GM23338 (cell line): ENCODE results near the gene AFM. TPM values are rescaled to one million over a fixed set of nuclear protein-coding genes. Genes with fewer than 3 reads are reported as not detected.

ENCODE experiments used
- ATAC-seq: fragments of 200-7000 bp; cut with Tn5 transposase; 3 replicates; pipeline ENCODE4 v1.9.1; 2020
- DNase-seq: peaks from one replicate; pipeline ENCODE4 v3.0.0-alpha.2; 2015; ENCODE audit warnings: low spot score
- H2AFZ ChIP-seq: fragments of 200-600 bp; sonication (generic); 2 replicates; pipeline ENCODE4 v1.8.0; 2016; ENCODE audit warnings: antibody characterized with exemption, mild to moderate bottlenecking, moderate library complexity
- H3F3A ChIP-seq: fragments of 200-600 bp; sonication (generic); replicated peaks from 2 replicates; pipeline ENCODE4 v1.8.0; 2017; ENCODE audit warnings: antibody characterized with exemption, mixed run types, low read depth
- H3K27ac ChIP-seq: fragments of 200-600 bp; sonication (generic); 2 replicates; pipeline ENCODE4 v1.6.1; 2016; ENCODE audit warnings: low read depth
- H3K27me3 ChIP-seq: fragments of 200-600 bp; sonication (generic); 2 replicates; pipeline ENCODE4 v1.8.0; 2016; ENCODE audit warnings: mild to moderate bottlenecking, mixed run types, moderate library complexity; ENCODE audit not compliant: insufficient read depth
- H3K36me3 ChIP-seq: fragments of 200-600 bp; sonication (generic); 2 replicates; pipeline ENCODE4 v1.8.0; 2016; ENCODE audit warnings: mild to moderate bottlenecking; ENCODE audit not compliant: insufficient read depth
- H3K4me1 ChIP-seq: fragments of 200-600 bp; sonication (generic); 2 replicates; pipeline ENCODE4 v1.8.0; 2016; ENCODE audit warnings: mild to moderate bottlenecking, moderate library complexity; ENCODE audit not compliant: insufficient read depth
- H3K4me2 ChIP-seq: fragments of 200-600 bp; sonication (generic); 2 replicates; pipeline ENCODE4 v1.7.1; 2017; ENCODE audit warnings: mixed run types
- H3K4me3 ChIP-seq: fragments of 200-600 bp; sonication (generic); 2 replicates; pipeline ENCODE4 v1.6.1; 2016; ENCODE audit warnings: mixed run types
- H3K79me2 ChIP-seq: fragments of 200-600 bp; sonication (generic); replicated peaks from 2 replicates; pipeline ENCODE4 v1.8.0; 2017; ENCODE audit warnings: mild to moderate bottlenecking; ENCODE audit not compliant: insufficient read depth
- H3K9me2 ChIP-seq: fragments of 200-600 bp; sonication (generic); 2 replicates; pipeline ENCODE4 v1.8.0; 2017; ENCODE audit not compliant: insufficient read depth
- H4K20me1 ChIP-seq: fragments of 200-600 bp; sonication (generic); replicated peaks from 2 replicates; pipeline ENCODE4 v1.8.0; 2017; ENCODE audit warnings: mild to moderate bottlenecking; ENCODE audit not compliant: insufficient read depth
- H3K27ac Mint-ChIP-seq: 2 replicates; pipeline ENCODE4 v1.8.0; 2020; ENCODE audit warnings: inconsistent platforms, mild to moderate bottlenecking, moderate library complexity, mixed read lengths
- H3K27me3 Mint-ChIP-seq: 3 replicates; pipeline ENCODE4 v1.8.0; 2022; ENCODE audit warnings: low read depth, mild to moderate bottlenecking, moderate library complexity, mixed read lengths, inconsistent platforms; ENCODE audit not compliant: insufficient read depth, poor library complexity
- H3K36me3 Mint-ChIP-seq: 3 replicates; pipeline ENCODE4 v1.8.0; 2021; ENCODE audit warnings: low read depth, mild to moderate bottlenecking, inconsistent platforms, moderate library complexity, mixed read lengths
- H3K4me1 Mint-ChIP-seq: 3 replicates; pipeline ENCODE4 v1.8.0; 2020; ENCODE audit warnings: mild to moderate bottlenecking, inconsistent platforms, mixed read lengths
- H3K4me3 Mint-ChIP-seq: 3 replicates; pipeline ENCODE4 v1.8.0; 2021; ENCODE audit warnings: moderate library complexity, mild to moderate bottlenecking, inconsistent platforms, mixed read lengths
- H3K9me3 Mint-ChIP-seq: 3 replicates; pipeline ENCODE4 v1.8.0; 2020; ENCODE audit warnings: moderate library complexity, mild to moderate bottlenecking, inconsistent platforms, mixed read lengths
- CTCF ChIP-seq, 2 experiments: fragments of 200-600 bp in 1 of 2; sonication (generic) in 1 of 2; conservative IDR thresholded peaks; 2 replicates each; pipeline versions ENCODE4 v1.5.1 to v1.6.1; 2016 to 2017; ENCODE audit warnings: antibody characterized with exemption in 2 of 2, low read depth in 2 of 2, mild to moderate bottlenecking in 2 of 2, moderate library complexity in 1 of 2
- ETS1 ChIP-seq: IDR thresholded peaks from 2 replicates; pipeline ENCODE4 v1.6.1; 2016; ENCODE audit warnings: antibody characterized with exemption
- EZH2 ChIP-seq: fragments of 200-600 bp; sonication (generic); IDR thresholded peaks from one replicate; pipeline ENCODE4 v1.8.0; 2017; ENCODE audit warnings: antibody characterized with exemption, mild to moderate bottlenecking, low read depth; ENCODE audit not compliant: unreplicated experiment
- EZH2phosphoT487 ChIP-seq: fragments of 200-600 bp; sonication (generic); IDR thresholded peaks from one replicate; pipeline ENCODE4 v1.8.1; 2018; ENCODE audit warnings: antibody characterized with exemption; ENCODE audit not compliant: unreplicated experiment
- NANOG ChIP-seq: IDR thresholded peaks from 2 replicates; pipeline ENCODE4 v1.6.1; 2016; ENCODE audit warnings: antibody characterized with exemption, borderline replicate concordance
- ZNF114 ChIP-seq: fragments of 250-450 bp; sonication (Bioruptor Pico); IDR thresholded peaks from 2 replicates; pipeline ENCODE4 v1.5.0; 2020; ENCODE audit warnings: mild to moderate bottlenecking, moderate library complexity
- ZNF331 ChIP-seq: fragments of 250-450 bp; sonication (Bioruptor Pico); IDR thresholded peaks from 2 replicates; pipeline ENCODE4 v1.5.0; 2020; ENCODE audit warnings: low read depth, mild to moderate bottlenecking, moderate library complexity
- polyA plus RNA-seq: library from polyadenylated mRNA; unstranded; fragments of >200 nt; fragmentation: Nextera tagmentation; extraction: Ambion mirVana; gene quantifications from 2 replicates; pipeline ENCODE4 v1.2.1, GENCODE V29; 2016
- total RNA-seq: library from RNA; depleted of rRNA; stranded (reverse); fragments of >200 nt; shearing (Covaris generic); gene quantifications from 2 replicates; pipeline ENCODE4 v1.2.3, GENCODE V29; 2014

The AFM gene
- total and polyA plus RNA-seq, 2 experiments from 2014 or later, result not detected

DNA sequence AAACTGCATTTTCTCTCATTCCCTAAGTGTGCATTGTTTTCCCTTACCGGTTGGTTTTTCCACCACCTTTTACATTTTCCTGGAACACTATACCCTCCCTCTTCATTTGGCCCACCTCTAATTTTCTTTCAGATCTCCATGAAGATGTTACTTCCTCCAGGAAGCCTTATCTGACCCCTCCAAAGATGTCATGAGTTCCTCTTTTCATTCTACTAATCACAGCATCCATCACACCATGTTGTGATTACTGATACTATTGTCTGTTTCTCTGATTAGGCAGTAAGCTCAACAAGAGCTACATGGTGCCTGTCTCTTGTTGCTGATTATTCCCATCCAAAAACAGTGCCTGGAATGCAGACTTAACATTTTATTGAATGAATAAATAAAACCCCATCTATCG is 48.4 kb upstream of the AFM start:
- H3K27ac ChIP-seq, result no peak overlapping the region
- H2AFZ ChIP-seq, result peak overlapping the region; percentile 19; the same call in 1 of the 2 replicates
- TF ChIP-seq NANOG, result no peak
- no peak for TF ChIP-seq EZH2
- TF ChIP-seq ZNF114 (CRISPR knock-in tag), result no peak
- TF ChIP-seq ZNF331 (CRISPR knock-in tag), result no peak
- TF ChIP-seq ETS1, result no peak
- H3K4me3 ChIP-seq, result no peak overlapping the region
- no peaks in the 10 kb centered on the region for H3K79me2 ChIP-seq
- Mint-ChIP-seq H3K4me1 (no peaks in the 10 kb centered on the region), H3K27ac (no peak overlapping the region), H3K36me3 (no peaks in the 10 kb centered on the region), H3K27me3 (no peaks in the 10 kb centered on the region), H3K4me3 (no peak overlapping the region), H3K9me3 (no peaks in the 10 kb centered on the region)
- DNase-seq, result no peak
- no peaks in the 10 kb centered on the region for H4K20me1 ChIP-seq
- no peaks in the 10 kb centered on the region for H3K4me1 ChIP-seq
- H3K36me3 ChIP-seq, result no peaks in the 10 kb centered on the region
- no peaks in the 10 kb centered on the region for H3K9me2 ChIP-seq
- no peak overlapping the region for H3K4me2 ChIP-seq
- no peaks in the 10 kb centered on the region for H3F3A ChIP-seq
- H3K27me3 ChIP-seq, result no peaks in the 10 kb centered on the region
- no peak for ATAC-seq

DNA sequence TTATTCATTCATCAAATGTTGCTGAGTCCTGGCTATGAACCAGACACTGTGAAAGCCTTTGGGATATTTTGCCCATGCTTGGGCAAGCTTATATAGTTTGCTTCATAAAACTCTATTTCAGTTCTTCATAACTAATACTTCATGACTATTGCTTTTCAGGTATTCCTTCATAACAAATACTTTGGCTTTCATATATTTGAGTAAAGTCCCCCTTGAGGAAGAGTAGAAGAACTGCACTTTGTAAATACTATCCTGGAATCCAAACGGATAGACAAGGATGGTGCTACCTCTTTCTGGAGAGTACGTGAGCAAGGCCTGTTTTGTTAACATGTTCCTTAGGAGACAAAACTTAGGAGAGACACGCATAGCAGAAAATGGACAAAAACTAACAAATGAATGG is 47.2 kb upstream of the AFM start:
- Mint-ChIP-seq H3K36me3 (no peaks in the 10 kb centered on the region), H3K27ac (no peak overlapping the region), H3K4me3 (no peak overlapping the region), H3K9me3 (no peaks in the 10 kb centered on the region), H3K4me1 (no peaks in the 10 kb centered on the region), H3K27me3 (no peaks in the 10 kb centered on the region)
- Histone ChIP-seq H3K36me3 (no peaks in the 10 kb centered on the region), H3K27ac (no peak overlapping the region), H2AFZ (no peak overlapping the region), H3K79me2 (no peaks in the 10 kb centered on the region), H3K4me2 (no peak overlapping the region), H3K27me3 (no peaks in the 10 kb centered on the region), H3K4me1 (no peaks in the 10 kb centered on the region), H3K4me3 (no peak overlapping the region), H3K9me2 (no peaks in the 10 kb centered on the region), H4K20me1 (no peaks in the 10 kb centered on the region), H3F3A (no peaks in the 10 kb centered on the region)
- peak; percentile 70 for ATAC-seq
- DNase-seq, result peak; percentile 65
- TF ChIP-seq EZH2 (no peak), CTCF (conservative IDR thresholded peaks at IDR 0.05; ENCODE audit: low read depth in 2 of 2) (peak in 1 of 2 experiments; percentile 65), EZH2phosphoT487 (no peak), ETS1 (no peak), NANOG (no peak)
